Measurements from ENCODE around the gene MAGEA2. TPM values are rescaled to one million over a fixed set of nuclear protein-coding genes. Genes with fewer than 3 reads are reported as not detected.

MAGEA2 gene, protein sequence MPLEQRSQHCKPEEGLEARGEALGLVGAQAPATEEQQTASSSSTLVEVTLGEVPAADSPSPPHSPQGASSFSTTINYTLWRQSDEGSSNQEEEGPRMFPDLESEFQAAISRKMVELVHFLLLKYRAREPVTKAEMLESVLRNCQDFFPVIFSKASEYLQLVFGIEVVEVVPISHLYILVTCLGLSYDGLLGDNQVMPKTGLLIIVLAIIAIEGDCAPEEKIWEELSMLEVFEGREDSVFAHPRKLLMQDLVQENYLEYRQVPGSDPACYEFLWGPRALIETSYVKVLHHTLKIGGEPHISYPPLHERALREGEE
- not detected for total RNA-seq

DNA sequence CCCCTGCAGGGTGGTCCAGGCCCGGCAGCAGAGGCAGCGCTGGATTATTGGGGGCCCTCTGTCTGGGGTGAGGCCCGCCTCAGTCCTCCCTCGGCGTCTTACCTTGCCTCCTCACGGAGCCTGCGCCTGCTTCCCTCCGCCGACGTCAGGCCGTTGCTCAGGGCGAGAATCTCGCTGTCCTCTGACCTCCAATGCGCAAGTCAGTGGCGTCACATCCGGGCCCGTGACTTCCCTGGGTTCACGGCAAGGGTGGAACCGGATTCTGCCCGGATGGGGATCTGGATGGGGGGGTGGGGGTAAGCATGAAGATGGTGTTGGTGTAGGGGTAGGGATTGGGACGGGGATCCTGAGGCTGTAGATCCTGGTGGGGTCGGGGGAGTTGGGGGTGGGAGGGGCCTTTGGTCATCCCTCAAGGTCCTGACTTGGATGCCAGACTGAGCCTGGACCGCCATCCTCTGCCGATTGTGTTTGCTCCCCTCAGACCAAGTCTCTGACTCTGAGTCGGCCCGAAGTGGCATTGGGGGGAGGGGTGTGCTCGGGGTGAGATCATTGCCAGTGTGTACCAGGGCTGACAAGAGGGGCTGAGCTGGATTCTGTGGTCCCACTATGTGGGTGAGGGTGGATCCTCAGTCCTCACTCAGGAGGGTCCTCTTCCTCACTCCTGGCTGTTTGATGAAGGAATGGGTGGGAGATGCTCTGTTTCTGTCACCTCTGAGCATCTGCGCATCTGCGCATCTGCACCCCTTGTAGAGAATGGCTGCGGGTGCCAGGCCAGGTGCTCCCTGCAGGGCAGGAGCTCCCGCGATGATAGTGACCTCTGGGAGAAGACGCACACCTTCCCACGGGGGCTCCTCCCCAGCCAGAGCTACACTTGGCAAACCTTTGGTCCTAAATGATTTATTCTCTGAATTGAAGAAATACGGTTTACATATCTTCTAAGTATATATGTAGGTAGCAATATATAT is at the start of gene MAGEA2:
MAGEA2 (minus strand) TSS at position 157 of the 965 bp plus-strand sequence. CDS start 2,479 bp downstream, outside the sequence.

DNA sequence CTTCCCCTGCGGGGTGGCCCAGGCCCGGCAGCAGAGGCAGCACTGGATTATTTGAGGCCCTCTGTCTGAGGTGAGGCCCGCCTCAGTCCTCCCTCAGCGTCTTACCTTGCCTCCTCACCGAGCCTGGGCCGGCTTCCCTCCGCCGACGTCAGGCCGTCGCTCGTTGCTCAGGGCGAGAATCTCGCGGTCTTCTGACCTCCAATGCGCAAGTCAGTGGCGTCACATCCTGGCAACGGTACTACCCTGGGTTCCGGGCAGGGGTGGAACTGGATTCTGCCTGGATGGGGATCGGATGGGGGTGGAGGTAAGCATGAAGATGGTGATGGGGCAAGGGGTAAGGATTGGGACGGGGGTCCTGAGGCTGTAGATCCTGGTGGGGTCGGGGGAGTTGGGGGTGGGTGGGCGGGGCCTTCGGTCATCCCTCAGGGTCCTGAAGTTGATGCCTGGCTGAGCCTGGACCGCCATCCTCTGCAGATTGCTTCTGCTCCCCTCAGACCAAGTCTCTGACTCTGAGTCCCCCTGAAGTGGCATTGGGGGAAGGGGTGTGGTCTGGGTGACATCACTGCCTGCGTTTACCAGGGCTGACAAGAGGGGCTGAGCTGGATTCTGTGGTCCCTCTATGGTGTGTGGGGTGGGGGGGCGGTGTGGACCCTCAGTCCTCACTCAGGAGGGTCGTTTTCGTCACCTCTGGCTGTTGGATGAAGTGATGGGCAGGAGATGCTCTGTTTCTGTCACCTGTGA is 16.1 kb upstream of the MAGEA2 start, which contains the start of gene MAGEA6:
MAGEA6 (minus strand) TSS at position 141 of the 741 bp plus-strand sequence. CDS start 2,039 bp downstream, outside the sequence.

DNA sequence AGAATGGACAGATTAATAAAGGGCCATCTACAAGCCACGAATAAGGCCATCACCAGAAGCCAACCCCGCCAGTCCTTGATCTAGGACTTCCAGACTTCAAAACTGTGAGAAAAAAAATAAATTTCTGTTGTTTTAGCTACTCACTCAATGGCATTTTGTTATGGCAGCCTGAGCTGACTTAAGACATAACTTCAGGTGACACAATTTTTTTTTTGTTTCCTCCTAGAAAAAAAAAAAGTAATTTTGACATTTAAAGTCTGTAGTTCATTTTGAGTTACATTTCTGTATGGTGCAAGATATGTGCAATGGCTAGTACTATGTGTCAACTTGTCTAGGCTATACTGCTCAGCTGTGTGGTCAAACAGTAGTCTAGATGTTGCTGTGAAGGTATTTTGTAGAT is 5.3 kb upstream of the MAGEA2 start, which contains the start of gene CSAG3:
CSAG3 (plus strand) TSS at position 301 of the 400 bp plus-strand sequence.

DNA sequence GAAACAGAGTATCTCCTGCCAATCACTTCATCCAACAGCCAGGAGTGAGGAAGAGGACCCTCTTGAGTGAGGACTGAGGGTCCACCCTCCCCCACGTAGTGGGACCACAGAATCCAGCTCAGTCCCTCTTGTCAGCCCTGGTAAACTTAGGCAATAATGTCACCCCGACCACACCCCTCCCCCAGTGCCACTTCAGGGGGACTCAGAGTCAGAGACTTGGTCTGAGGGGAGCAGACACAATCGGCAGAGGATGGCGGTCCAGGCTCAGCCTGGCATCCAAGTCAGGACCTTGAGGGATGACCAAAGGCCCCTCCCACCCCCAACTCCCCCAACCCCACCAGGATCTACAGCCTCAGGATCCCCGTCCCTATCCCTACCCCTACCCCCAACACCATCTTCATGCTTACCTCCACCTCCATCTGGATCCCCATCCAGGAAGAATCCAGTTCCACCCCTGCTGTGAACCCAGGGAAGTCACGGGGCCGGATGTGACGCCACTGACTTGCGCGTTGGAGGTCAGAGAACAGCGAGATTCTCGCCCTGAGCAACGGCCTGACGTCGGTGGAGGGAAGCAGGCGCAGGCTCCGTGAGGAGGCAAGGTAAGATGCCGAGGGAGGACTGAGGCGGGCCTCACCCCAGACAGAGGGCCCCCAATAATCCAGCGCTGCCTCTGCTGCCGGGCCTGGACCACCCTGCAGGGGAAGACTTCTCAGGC is 20.2 kb downstream of the MAGEA2 start, which contains the start of the genes CSAG1 and MAGEA12:
CSAG1 (minus strand) TSS at position 461 of the 715 bp plus-strand sequence. CDS start 1,261 bp downstream, outside the sequence.
MAGEA12 (plus strand) TSS at position 497 of the 715 bp plus-strand sequence. CDS start 2,405 bp downstream, outside the sequence.

DNA sequence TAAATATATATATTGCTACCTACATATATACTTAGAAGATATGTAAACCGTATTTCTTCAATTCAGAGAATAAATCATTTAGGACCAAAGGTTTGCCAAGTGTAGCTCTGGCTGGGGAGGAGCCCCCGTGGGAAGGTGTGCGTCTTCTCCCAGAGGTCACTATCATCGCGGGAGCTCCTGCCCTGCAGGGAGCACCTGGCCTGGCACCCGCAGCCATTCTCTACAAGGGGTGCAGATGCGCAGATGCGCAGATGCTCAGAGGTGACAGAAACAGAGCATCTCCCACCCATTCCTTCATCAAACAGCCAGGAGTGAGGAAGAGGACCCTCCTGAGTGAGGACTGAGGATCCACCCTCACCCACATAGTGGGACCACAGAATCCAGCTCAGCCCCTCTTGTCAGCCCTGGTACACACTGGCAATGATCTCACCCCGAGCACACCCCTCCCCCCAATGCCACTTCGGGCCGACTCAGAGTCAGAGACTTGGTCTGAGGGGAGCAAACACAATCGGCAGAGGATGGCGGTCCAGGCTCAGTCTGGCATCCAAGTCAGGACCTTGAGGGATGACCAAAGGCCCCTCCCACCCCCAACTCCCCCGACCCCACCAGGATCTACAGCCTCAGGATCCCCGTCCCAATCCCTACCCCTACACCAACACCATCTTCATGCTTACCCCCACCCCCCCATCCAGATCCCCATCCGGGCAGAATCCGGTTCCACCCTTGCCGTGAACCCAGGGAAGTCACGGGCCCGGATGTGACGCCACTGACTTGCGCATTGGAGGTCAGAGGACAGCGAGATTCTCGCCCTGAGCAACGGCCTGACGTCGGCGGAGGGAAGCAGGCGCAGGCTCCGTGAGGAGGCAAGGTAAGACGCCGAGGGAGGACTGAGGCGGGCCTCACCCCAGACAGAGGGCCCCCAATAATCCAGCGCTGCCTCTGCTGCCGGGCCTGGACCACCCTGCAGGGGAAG is 39.5 kb downstream of the MAGEA2 start, which contains the start of gene MAGEA2B:
MAGEA2B (plus strand) TSS at position 814 of the 973 bp plus-strand sequence. CDS start 2,479 bp downstream, outside the sequence.

DNA sequence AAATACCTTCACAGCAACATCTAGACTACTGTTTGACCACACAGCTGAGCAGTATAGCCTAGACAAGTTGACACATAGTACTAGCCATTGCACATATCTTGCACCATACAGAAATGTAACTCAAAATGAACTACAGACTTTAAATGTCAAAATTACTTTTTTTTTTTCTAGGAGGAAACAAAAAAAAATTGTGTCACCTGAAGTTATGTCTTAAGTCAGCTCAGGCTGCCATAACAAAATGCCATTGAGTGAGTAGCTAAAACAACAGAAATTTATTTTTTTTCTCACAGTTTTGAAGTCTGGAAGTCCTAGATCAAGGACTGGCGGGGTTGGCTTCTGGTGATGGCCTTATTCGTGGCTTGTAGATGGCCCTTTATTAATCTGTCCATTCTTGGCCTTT is 44.5 kb downstream of the MAGEA2 start, which contains the start of gene CSAG2:
CSAG2 (minus strand) TSS at position 101 of the 400 bp plus-strand sequence. CDS start 161 bp downstream, outside the sequence.

Other genes starting within 250 kb of the MAGEA2 start
- not detected for gene GABRQ, start 115.9 kb downstream of the MAGEA2 start, total RNA-seq
- gene MAGEA3, start 55.0 kb downstream of the MAGEA2 start, total RNA-seq = not detected
- not detected for gene CSAG2, start 44.6 kb downstream of the MAGEA2 start, total RNA-seq
- gene MAGEA2B, start 39.2 kb downstream of the MAGEA2 start, total RNA-seq = not detected
- gene CSAG1, start 20.1 kb downstream of the MAGEA2 start, total RNA-seq = not detected
- gene MAGEA12, start 20.1 kb downstream of the MAGEA2 start, total RNA-seq = not detected
- not detected for gene CSAG3, start 5.4 kb upstream of the MAGEA2 start, total RNA-seq
- gene MAGEA6, start 15.8 kb upstream of the MAGEA2 start, total RNA-seq = not detected
- gene CETN2, start 76.9 kb upstream of the MAGEA2 start, total RNA-seq = 10 to 100 TPM; 22.0 to 25.1 TPM
- 10 to 100 TPM; 16.5 to 24.3 TPM for gene NSDHL, start 77.2 kb upstream of the MAGEA2 start, total RNA-seq
- gene ZNF185, start 144.2 kb upstream of the MAGEA2 start, total RNA-seq = 1 to 10 TPM in 1 of 2 donors, under 1 TPM in 1; 0.33 to 1.0 TPM
- gene PNMA5, start 240.3 kb upstream of the MAGEA2 start, total RNA-seq = not detected